Activated T-helper 1 cell treated with anti-CD3 and anti-CD28 coated beads, Interleukin-2, amount 50 U/mL, for 16 hours (primary cell): Measurements from ENCODE around the gene NFYA.

Experiments
- DNase-seq, 2 donors: peaks; one replicate each; pipeline ENCODE4 v3.0.0-alpha.2; 2020; ENCODE audit warnings: low read depth in 1 of 2, low spot score in 1 of 2

Gene NFYA

DNA sequence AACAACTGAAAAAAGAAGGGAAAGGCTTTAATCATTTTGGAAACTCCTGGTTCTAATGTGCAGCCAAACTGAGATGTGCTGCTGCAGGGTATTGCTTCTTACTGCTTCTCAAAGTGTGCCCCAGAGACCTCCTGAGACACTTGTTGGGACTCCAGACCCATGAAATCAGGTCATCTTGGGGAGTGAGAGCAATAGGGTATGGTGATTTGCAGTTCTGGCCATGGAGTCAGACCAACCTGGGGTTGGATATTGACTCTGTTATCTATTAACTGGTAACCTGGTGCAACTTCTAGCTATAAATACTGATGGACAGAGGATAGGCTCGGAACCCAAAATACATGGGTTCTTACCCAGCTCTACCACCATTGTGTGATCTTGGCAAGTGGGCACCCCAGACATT lies 26.7 kb upstream of the NFYA start:
- DNase-seq: no peak

DNA sequence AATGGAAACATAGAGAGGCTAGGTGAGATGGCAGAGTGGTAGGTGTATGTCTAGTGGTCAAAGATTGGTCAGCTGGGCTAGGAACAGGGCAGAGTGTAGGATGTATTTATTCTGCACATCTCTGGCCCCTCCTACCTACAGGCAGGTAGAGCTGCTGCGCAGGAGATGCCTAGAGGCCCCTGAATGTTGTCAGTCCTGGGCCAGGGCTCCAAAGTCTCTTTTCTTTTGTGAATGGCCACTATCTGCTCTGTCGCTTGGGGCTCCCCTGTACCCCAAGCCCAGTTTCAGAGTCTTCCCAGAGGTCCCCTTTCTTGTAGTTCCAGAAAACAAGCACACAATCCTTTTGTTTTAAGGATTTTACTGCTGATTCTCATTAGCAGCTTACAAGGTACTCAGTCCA lies 25.5 kb upstream of the NFYA start:
- no peak for DNase-seq

DNA sequence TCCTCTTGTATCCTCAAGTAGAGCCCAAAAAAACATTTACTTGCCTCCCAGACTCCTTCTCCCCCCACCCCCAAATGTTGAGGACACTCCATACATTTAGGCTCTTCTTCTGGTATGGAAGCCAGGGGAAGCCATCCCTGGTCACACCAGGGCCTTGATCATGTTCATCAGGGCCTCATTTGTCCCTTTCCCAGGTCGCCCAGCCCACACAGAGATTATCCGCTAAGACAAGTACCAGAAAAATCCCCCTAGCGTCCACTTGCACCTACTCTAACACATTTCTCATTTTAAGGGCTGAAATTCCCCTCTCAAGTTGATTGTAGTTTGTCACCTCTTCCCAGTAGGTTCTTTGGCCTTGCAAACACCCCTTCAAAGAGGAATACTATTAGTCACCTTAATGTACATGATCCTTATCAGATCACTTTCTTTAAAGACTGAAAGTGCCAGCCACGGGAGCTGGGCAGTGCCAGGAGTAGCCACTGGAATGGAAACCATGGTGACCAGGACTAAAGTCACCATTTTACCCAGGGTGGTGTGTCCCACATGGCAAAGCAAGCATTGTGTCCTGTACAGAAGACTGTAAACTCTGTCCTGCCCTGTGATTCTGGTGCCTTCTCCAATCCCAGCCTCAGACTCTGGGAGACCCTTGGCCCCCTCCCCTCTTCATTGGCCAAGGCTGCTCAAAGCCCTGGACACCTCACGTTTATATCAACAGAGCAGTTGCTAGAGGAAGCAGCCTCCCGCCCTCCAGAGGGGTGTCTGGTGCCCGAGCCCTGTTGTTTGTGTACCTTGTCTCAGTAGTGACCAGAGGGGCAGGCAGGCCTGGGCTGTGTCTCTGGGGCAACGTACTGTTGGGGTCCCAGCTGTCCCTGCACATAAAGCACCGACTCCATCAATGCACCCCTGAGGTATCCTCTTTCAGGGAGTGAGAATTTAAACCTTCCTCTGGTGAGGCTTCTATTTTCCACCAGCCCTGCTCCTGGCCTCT lies 24.7 kb upstream of the NFYA start:
- DNase-seq: no peak

DNA sequence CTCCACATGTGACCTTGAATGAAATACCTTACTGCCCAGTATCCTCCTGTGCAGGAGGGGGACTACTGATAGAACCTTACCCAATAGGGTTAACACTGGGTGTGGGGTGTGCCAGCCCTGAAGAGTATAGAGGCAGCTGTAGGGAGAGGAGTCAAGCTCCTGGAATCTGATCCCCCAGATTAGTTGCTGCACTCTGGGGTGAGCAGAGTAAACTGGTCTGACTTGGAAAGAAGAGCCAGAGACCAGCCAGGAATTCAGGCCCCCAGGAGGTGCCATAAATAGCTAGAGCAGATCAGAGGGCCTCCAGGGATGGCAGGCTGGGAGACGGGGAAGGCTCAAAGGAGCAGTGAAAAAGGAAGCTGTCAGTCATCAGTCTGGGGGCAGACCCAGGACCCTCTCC lies 23.3 kb upstream of the NFYA start:
- no peak for DNase-seq

DNA sequence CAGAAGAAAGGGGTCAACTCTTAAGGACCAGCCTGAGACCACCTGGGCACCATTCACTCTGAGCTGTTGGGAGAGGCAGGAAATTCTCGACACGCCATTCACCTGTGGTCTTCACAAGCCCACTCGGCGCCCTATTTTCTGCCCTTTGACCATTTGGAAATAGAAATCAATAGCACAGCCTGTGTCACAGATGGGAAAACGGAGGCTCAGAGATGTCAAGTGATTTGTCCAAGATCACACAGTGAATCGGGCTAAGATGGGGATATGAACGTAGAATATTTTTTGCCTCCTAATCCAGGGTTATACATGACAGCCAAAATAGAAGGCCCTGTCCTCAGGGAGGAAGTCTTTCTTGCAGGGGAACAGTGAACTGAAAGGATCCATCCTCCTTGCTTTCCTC lies 22.8 kb upstream of the NFYA start:
- DNase-seq: no peak

DNA sequence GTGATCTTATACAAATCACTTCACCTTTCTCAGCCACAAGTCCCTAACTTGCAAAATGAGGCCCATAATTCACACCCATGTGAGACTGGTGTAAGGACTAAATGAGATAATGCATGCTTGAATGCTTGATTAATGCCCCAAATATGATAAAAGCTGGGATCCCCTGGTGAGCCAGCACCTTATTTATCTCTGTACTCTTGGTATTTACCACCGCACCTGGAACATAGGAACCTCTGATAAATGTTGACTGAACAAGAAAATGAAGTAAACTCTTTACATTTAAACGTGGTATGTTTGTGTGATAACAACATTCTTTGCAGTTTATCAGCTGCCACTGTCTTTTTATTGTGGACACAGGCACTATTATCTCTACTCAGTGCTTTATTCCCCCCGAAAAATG lies 22.2 kb upstream of the NFYA start:
- no peak for DNase-seq

DNA sequence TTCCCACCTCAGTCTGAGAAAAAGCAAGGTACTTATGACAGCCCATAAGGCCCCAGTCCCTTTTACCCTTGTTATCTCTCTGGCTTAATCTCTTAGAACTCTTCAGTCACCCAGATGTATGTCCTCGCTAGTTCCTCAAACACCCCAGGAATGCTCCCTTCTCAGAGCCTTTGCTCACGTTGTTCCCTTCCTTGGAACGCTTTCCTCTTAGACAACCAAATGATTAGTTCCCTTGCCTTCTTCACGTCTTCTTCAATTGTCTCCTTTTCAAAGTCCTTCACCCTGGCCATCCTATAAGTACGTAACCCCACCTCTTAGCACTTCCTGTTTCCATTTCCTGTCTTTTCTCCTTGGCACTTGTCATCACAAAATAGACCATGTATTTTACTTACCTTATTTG lies 20.9 kb upstream of the NFYA start:
- DNase-seq: no peak

DNA sequence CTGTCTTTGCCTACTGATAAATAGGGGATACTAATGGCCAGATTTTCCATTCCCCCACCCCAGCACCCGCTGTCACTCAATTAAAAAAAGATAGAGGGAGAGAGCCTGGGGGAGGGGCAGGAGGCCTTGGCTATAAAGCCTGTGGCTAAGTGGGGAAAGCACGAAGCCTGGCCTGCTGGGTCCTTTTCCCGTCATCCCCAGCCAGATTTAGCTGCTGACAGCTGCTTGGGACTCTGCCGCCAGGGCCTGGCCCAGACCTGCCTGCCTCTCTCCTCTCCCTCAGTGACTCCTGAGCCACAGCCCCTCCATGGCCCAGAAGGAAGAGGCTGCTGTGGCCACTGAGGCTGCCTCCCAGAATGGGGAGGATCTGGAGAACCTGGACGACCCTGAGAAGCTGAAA lies 19.7 kb upstream of the NFYA start, which contains the start of gene APOBEC2:
TSS of gene APOBEC2 (plus strand) at position 162 of the 400 bp plus-strand sequence. CDS start at position 308, 146 bp downstream.
- no peak for DNase-seq

DNA sequence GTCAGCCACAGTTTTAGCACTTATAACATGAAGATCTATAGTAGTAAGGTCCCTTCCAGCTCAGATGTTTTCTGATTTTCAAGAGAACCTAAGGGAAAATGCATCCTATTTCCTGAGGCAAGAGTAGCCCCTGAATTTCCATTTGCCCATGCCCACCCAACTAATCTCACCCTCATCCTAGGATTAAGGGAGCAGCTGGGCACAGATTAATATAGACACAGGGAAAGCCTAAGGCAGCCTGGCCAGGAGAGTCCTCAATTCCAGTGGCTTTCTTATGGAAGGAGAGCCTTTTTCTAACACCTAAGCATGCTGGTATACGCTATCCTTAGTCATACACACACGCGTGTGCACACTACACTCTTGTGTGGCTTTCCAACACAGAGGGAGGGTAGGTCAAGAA lies 18.3 kb upstream of the NFYA start:
- no peak for DNase-seq

DNA sequence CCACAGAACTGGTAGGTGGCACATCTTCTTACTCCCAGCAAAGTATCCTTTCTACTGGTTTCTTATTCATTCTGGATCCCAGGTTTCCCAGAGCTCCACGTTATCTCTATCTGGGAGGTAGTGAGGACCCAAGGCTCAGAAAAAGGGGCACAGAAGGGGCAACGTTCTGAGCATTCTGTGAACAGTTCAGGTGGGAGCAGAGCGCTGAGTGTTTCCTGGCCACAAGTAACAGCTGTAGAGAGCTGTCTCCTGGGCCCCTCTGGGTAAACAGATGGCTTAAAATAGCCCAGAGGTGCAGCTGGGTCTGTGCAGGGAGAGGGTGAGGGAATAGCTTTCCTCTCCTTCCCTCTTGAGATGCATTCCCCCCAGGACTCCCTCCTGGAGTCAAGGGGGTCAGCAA lies 17.6 kb upstream of the NFYA start:
- DNase-seq: no peak

DNA sequence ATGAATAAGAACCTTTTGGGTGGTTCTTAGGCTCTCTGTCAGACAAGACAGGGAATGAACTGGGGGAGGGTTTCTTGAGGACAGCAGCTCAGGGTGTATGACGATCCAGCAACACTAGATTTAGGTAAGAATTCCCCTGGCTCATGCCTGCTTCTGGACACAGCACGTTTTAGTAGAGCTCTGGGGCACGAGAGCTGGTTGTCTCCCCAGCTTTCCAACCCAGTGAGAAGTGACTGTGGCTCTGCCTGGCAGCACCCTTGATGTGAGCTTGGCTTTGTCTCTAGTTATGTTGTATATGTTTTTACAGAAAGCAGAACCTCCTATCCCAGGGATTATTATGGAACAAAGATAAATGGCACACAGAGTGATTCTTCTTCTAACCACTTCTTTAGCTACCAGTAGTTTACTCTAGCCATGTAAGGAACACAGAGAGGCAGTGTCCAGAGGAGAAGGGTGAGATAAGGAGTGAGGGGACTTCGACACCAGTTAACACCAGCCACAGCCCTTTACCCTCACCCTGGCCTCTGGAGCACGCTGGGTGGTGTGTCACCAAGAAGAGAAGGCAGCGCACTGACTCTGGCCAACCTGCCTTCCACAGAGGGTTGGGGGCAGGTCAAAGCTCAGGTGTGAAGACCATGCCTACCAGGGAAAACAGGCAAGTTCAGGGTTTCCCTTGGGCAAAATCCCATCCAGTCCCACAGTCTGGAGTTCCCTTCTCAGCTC lies 15.8 kb upstream of the NFYA start:
- no peak for DNase-seq

DNA sequence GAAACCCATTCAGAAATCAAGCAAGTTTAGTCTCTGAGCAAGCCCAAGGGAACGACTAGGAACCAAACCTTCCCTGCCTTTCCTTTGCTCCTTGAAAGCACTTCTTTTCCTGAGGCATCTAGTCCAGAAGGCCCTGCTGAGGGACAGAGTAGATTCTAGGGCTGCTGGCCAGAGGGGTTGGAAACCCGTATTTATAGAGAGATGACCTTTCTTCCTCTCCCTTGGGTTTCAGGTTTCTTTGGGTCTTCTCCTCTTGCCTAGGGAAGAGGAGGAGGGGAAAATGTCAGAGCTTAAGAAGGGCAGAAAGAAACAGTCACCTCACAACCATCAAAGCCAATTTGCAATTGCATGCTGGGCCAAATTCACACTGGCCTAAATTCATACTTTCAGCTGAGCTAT lies 14.0 kb upstream of the NFYA start:
- DNase-seq: no peak

DNA sequence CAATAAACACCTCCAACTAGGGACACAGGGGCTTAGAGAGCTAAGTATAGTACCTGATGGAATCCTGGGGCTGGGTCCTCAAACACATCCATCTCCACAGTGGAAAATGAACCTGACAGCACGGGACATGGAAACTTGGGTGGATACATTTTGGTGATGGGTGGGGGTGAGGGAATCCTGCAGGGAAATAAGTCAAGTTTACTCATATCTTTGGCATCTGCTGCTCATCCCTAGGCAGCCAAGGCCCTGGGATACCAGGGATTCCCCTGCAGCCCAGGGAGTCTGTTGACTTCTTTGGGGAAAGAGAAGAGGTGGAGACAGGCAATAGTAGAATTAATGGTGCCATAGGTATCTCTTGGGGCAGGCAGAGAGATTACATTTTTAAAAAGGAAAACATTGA lies 13.2 kb upstream of the NFYA start:
- no peak for DNase-seq

DNA sequence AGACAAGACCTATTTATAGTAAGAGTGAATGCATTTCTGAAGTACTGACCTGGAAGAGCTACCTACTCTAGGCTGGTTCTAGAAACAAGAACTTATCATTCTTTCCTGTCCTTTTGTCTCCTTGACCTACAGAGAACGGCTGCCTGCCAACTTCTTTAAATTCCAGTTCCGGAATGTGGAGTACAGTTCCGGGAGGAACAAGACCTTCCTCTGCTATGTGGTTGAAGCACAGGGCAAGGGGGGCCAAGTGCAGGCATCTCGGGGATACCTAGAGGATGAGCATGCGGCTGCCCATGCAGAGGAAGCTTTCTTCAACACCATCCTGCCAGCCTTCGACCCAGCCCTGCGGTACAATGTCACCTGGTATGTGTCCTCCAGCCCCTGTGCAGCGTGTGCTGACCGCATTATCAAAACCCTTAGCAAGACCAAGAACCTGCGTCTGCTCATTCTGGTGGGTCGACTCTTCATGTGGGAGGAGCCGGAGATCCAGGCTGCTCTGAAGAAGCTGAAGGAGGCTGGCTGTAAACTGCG lies 11.5 kb upstream of the NFYA start:
- no peak for DNase-seq

DNA sequence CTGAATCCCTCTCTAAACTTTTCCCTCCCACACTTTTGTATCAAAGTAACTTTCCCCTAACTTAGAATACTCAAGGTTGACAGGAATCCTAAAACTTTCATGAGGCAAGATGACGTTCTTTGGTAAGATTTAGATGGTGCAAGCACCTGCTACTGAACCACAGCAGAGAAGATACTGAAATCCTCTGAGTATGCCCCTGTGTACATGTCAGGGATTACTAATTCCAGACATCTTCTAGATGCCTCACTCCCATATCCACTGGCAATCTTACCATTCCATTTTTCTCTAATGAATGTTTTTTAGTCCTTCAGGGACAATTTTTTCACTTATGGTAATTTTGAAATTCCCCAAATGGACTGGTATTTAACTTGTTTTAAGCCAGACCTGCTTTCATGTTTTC lies 10.7 kb upstream of the NFYA start:
- DNase-seq: no peak

DNA sequence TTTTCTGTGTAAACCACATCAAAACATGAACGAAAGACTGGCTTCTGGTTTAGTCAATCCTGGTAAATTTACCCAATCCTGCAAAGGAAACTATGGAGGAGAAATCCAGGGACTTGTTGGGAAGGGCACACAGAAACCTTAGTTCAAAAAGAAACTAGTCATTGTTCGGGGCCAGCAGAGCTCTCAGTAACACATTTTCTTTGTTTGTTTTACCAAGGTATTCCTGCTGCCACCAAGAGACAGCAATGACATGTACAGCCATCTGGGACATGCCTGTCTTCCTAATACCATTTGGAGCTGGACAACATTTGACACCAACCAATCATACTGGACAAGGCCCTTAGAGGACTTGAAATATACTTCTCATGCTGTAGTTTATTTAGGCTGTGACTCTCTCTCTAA lies 8.9 kb upstream of the NFYA start:
- DNase-seq: no peak

DNA sequence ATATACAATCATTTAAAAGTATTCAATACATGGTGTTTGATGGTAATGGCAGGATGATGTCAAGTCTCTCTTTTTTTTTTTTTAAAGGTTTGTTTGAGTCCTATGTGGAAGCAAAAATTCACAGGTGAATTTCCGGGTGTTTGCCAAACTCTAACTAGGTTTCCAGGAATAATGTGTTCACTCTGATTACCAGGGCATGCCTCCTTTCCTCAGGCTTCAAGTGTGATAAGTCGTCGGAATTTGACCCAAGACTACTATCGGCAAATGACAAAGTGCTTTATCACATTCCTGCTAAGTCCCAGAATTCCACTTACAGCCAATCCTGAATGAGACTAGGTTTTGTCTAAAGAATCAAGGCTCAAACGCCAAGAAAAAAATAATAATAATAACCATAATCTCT lies 7.9 kb upstream of the NFYA start:
- DNase-seq: no peak

DNA sequence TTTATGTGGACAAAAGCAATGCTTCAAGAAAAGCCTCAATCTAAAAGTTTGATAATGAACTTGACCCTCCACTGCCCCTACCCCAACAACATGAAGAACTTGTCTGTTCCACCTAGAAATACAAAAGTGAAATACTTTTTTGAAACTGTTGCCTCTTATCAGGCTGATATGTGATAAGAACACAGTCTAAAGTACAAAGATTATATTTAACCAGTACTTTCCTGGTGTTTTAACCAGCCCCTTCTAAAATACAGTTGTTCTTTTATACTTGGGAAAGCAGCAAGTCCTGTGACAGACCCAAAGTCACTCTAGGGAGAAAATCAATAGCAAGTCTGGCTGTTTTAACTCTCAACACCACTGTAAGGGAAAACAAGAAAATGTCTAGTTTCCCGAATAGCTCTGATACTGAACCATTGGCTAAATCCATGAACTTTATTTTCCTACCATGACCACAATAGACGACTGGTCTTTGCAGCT lies 7.2 kb upstream of the NFYA start:
- DNase-seq: no peak

DNA sequence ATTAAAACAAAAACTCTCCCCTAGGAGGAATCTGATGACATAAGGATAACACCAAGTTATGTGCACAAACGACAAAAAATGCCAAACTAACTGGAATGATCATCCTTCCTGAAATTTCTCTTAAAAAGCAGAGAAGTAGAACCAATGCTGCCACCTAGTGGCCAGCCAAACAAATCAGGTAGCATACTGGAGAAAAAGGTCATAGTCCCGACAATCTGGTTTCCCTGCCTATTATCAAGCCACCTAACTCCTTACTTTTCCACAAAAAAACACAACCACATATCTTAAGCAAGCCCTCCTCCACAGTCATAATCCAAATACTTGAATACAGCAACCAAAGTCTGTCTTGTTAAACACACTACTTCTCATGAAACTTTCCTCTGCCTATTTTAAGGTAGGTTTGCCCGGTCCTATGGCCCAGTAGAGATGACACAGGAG lies 5.9 kb upstream of the NFYA start:
- peak; percentile 28 to 35 for DNase-seq

DNA sequence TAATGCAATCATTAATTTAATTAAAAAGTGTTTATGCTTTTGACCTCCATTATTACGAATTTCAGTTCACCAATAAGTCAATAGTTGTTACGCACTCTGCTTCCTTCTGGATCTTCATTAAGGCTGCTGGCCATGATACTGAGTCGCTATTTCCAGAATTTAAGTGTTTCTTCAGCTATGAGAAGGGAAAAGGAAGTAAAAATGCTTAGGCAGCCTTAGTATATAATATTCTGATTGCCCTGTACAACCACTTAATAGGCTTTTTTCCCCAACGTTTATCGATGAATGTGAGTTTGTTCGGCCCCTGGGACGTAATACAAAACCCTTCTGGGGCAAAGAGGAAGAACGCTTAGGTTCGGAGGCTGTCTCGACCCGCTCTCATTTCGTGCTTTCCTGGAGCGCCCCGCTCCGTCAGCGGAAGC lies 1.3 kb upstream of the NFYA start:
- DNase-seq: no peak

DNA sequence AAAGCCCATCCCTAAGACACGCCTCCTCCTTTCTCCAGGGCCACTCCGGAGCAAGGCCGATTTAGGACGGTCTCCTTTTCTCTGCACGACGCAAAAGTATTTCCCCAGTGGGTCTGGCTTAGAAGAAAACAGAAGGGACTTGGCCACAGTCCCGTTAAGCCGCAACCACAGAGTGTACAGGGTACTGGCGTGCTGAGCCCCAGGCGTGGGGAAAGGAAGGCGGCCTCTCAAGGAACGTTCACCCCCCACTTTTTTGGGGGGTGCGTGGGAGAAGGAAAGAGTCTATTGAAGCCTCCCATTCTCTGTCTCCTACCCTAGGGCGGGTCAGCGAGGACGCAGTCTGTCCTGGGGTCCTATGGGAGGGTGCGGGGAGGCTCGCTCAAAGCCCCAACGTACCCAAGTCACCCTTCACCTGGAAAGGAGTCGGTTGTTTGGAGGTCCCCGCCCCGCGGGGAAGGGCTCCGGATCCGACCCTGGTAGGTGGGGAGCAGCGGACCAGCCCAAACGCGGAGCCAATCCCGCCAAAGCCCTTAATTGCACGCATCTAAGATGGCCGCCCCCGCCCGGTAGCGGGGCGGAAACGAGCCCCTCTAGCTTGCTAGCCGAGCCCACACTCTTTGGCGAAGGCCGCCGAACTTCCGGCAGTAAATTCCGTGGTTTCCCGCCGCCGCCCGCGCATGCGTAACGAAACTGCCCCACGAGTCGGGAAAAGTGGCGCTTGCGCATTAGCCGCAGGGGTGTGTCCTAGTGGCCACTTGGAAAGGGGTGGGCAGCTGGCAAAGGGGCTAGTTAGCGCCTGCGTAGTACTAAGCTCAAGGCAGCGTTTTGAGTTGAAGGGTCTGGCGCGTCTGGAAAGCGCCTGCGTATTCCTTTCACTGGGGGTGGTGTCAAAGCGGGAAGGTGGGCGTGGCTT lies 595 bp upstream of the NFYA start, which contains the start of gene OARD1:
TSS of gene OARD1 (minus strand) at position 434 of the 913 bp plus-strand sequence. CDS start 722 bp downstream, outside the sequence.
- peak; percentile 99 to 100 for DNase-seq
